VCaP (cell line): ENCODE data around the gene NAIF1.
A peak's percentile ranks its signal among the peaks of the same experiment; 100 is the strongest.

Source experiments
- H3K27ac ChIP-seq: fragments of 450-650 bp; 2 replicates; pipeline ENCODE4 v1.5.1; 2017
- TF ChIP-seq, protein P1 (sequence below): fragments of 450-650 bp; conservative IDR thresholded peaks from 2 replicates; pipeline ENCODE4 v1.5.1; 2017; ENCODE audit warnings: mild to moderate bottlenecking, moderate library complexity

NAIF1 gene

DNA sequence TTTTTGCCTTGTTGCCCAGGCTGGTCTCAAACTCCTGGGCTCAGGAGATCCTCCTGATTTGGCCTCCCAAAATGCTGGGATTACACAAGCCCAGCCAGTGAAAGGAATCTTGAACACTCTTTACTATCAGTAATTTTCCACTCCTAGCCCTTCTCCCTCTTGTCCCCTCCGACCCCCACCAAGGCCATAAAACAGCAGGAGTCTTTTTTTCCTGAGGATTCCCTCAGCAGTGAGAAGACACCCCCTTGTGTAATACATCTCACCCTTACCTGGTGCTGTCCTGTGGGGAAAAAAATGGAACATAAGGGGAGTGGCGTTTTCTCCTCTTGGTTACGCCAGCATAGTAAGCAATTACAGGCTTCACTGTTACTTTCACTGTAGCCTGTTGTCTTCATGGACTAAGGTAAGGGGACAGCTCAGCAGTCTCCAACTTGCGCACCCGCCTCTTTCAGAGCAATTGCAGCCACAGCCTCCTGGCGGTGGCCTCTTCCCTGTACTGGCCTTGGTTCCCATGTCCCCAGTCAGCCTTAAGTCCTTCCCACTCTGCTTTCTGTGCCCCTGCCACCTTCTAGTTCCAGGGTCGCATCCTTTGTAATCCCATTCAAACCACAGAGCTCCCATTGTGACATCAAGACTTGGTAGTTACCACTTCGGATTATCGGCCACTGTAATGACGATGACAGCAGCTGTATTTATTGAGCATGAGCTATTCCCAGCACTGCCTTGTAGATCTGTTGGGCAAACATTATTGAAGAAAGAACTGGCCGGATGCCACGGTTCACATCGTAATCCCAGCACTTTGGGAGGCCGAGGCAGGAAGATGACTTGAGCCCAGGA lies 10.0 kb downstream of the NAIF1 start:
- H3K27ac ChIP-seq = peak overlapping the region; percentile 49
- TF ChIP-seq, protein P1, sequence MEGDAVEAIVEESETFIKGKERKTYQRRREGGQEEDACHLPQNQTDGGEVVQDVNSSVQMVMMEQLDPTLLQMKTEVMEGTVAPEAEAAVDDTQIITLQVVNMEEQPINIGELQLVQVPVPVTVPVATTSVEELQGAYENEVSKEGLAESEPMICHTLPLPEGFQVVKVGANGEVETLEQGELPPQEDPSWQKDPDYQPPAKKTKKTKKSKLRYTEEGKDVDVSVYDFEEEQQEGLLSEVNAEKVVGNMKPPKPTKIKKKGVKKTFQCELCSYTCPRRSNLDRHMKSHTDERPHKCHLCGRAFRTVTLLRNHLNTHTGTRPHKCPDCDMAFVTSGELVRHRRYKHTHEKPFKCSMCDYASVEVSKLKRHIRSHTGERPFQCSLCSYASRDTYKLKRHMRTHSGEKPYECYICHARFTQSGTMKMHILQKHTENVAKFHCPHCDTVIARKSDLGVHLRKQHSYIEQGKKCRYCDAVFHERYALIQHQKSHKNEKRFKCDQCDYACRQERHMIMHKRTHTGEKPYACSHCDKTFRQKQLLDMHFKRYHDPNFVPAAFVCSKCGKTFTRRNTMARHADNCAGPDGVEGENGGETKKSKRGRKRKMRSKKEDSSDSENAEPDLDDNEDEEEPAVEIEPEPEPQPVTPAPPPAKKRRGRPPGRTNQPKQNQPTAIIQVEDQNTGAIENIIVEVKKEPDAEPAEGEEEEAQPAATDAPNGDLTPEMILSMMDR = no peak

DNA sequence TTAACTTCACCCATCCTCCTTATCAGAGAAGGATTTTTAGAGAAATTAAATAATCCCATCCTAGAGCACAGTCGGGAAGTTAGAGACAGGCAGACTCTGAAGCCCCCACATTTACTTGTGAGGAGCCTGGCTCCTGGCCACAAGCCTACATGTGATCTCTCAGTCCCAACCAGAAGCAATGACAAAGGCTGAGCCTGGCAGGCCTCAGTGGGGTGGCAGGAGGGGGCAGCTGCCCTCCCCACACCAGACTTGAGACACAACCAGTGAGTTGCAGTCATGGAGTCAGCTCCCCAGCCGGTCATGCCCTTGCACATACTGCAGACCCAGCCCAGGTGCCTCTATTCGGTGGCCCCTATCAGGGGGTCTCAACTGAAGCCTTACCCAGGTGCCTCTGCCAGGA lies 11.0 kb downstream of the NAIF1 start:
- TF ChIP-seq, protein P1 = no peak
- H3K27ac ChIP-seq = peak overlapping the region; percentile 49; the same call in 1 of the 2 replicates

DNA sequence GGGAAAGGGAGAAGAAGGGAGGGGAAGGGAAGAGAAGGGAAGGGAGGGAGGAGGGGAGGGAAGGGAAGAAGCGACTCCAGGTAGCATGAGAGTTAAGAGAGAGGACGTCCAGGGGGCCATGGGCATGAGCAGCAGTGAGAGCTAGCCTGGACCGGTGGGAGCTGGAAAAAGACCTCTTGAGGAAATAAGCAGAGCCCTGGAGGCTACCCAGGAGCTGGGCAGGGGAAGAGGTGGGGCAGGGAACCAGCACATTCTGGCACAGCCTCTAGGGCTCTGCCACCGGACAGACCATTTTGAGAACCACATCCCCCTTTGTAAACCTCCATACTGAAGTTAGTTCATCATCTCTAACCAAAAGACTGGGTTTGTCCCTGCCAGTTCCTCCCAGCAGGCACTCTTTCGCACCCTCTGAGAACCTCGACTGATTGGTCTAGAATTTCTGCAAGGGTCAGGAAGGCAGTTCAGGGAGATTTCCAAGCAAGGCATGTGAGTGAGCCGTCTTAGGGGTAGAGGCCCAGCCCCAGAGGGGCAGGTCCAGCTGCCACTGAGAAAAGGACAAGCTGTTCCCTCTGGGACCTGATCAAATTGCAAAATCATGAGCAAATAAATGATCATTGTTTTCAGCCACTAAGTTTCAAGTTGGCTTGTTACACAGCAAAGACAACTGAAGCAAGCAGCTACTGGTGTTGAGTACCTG lies 11.6 kb downstream of the NAIF1 start:
- H3K27ac ChIP-seq = peak overlapping the region; percentile 49; the same call in 1 of the 2 replicates
- TF ChIP-seq, protein P1 = no peak

DNA sequence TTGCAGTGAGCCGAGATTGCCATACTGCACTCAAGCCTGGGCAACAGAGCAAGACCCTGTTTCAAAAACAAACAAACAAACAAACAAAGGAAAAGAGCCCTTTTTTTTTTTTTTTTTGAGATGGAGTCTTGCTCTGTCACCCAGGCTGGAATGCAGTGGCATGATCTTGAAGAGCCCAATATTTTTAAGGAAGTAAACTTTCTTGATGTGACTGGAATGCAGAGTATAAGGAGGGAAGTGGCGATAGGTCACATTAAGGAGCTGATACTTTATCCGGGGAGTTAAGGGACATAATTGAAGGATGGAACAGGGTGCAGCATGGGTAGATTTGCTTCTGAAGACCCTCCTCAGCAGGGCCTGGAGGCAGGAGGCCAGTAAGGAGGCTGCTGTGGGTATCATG lies 13.0 kb downstream of the NAIF1 start:
- TF ChIP-seq, protein P1 = no peak
- no peak overlapping the region for H3K27ac ChIP-seq

DNA sequence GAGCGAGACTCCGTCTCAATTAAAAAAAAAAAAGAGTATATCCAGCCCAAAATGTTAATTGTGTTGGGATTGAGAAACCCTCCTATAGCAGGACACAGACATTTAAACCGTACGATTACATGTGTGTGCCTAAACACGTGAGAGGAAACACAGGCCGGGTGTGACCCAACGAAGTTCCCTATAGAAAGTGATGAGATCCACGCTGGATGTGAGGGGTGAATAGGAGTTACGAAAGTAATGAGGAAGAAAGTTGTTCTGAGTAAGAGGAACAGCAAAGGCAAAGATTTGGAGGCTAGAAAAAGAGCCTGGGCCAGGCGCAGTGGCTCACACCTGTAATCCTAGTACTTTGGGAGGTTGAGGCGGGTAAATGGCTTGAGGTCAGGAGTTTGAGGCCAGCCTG lies 13.6 kb downstream of the NAIF1 start:
- no peak overlapping the region for H3K27ac ChIP-seq
- TF ChIP-seq, protein P1 = no peak

DNA sequence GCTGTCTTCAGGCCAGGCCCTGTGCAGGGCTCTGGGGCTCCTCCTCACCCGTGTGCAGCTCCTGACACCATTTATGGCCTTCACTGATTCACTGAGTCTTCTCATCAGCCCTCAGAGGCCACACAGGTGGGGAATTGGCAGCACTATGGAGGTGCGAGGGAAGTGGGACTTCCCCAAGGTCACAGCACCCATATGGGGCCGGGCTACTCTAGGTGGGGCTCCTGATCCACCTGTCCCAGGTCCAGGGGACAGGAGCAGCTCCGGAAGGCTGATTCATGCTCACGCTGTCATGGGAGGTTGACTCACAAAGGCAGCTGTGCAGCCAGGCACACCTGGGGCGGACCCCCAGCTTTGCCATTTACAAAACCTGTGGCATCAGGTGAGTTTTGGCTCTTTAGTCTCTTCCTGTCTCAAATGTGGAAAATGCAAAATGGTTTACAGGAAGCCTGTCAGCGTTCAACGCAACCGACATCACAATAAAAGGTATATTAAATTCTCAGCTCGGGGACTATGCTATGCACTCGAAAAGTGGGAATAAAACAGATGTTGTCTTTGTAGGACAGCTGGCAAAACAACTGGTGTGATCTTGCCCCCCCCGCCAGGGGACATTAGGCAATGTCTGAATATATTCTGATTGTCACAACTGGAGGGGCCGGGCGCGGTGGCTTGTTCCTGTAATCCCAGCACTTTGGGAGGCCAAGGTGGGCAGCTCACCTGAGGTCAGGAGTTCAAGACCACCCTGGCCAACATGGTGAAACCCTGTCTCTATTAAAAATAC lies 15.0 kb downstream of the NAIF1 start:
- H3K27ac ChIP-seq = peak overlapping the region; percentile 40; the same call in 1 of the 2 replicates
- TF ChIP-seq, protein P1 = no peak

DNA sequence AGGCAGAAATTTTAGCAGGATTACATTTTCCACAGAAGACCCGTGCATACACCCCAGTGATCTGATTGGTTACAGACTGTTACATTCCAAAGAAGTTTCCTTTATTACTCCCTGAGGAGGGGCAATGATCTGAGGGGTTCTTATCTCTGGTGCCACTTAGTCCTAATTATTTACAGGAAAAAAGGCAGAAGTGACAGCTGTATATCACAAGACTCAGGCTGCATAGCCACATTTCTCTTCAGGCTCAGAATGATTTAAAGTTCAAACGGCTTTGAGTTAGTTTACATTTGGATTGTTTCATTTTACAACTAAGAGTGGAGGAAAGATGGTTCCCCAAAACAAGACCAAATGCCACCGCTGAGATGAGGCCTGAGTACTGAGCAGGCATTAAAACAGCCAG lies 17.3 kb downstream of the NAIF1 start:
- H3K27ac ChIP-seq = no peak overlapping the region
- TF ChIP-seq, protein P1 = no peak
